Motor neuron (in vitro differentiated cells): ENCODE data around the gene UNC5A. TPM values are rescaled to one million over a fixed set of nuclear protein-coding genes. Genes with fewer than 3 reads are reported as not detected.

Experiments
- ATAC-seq, 8 experiments: fragments of 200-7000 bp; cut with Tn5 transposase; replicated peaks in 6 of 8; 2 replicates each; pipeline ENCODE4 v1.8.0; 2021; ENCODE audit warnings: mild to moderate bottlenecking in 8 of 8, moderate library complexity in 8 of 8
- H3K27ac ChIP-seq, 2 donors: fragments of 250-450 bp; sonication (Bioruptor Pico); 2 replicates each; pipeline ENCODE4 v1.9.0; 2021; ENCODE audit warnings: antibody characterized with exemption in 2 of 2, mild to moderate bottlenecking in 2 of 2, moderate library complexity in 1 of 2
- H3K4me1 ChIP-seq, 2 donors: fragments of 250-450 bp; sonication (Bioruptor Pico); replicated peaks in 1 of 2; 2 replicates each; pipeline ENCODE4 v1.6.1; 2021; ENCODE audit warnings: antibody characterized with exemption in 2 of 2, mild to moderate bottlenecking in 2 of 2, moderate library complexity in 1 of 2
- H3K4me3 ChIP-seq, 5 donors: fragments of 250-450 bp; sonication (Bioruptor Pico); 2 replicates each; pipeline ENCODE4 v1.9.0; 2021; ENCODE audit warnings: antibody characterized with exemption in 5 of 5, mild to moderate bottlenecking in 5 of 5, moderate library complexity in 4 of 5
- WGBS, 10 experiments: fragments of 450-650 bp; shearing (Covaris generic); methylation state at CpG; one replicate each; pipeline ENCODE4 v1.0.0; 2022; 5-methylcytosine and 5-hydroxymethylcytosine counted together
- in situ Hi-C, 9 experiments: fragments of 400-800 bp; cut with MboI; loops; one replicate each; pipeline ENCODE4 v1.15.0; 2021; ENCODE audit warnings: low sequenced_read_pairs in 9 of 9, low pct_unique_long_range_greater_than_20kb in 2 of 9; ENCODE audit not compliant: unreplicated experiment in 9 of 9
- total RNA-seq, 8 experiments: library from RNA; unstranded; fragments of 300-600 nt; gene quantifications; 2 replicates each; pipeline versions ENCODE4 v1.2.3 to v1.2.4, GENCODE V29; 2022

The UNC5A gene
- total RNA-seq, 8 experiments from 2014 or later, result 0.22 to 4.4 (median 0.92) TPM

DNA sequence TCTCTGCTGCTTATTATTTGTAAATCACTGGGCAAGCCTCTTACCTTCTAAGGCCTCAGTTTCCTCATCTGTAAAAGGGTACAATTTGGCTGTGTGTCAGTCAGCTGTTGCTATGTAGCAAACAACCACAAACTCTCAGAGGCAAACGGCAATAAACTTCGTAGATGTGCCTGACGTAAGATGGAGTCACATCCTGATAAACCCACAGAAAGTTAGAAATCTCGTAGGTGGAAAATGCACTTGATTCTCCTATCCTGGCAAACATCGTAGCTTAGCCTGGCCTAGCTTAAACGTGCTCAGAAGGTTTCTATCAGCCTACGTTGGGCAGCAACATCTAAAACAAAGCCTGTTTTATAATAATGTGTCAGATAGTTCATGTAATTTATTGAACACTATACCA, 35.0 kb upstream of the UNC5A start:
- in situ Hi-C loops, result no loop called here
- no peak overlapping the region for H3K4me3 ChIP-seq
- H3K4me1 ChIP-seq, result no peaks in the 10 kb centered on the region
- no peak overlapping the region for H3K27ac ChIP-seq
- no peak for ATAC-seq
- 0 to 100% (median 78%) methylated on average over 1 to 6 of the region's 7 CpGs; no CpG with 5 or more reads in 2 of the 10 experiments for WGBS, 10 experiments

DNA sequence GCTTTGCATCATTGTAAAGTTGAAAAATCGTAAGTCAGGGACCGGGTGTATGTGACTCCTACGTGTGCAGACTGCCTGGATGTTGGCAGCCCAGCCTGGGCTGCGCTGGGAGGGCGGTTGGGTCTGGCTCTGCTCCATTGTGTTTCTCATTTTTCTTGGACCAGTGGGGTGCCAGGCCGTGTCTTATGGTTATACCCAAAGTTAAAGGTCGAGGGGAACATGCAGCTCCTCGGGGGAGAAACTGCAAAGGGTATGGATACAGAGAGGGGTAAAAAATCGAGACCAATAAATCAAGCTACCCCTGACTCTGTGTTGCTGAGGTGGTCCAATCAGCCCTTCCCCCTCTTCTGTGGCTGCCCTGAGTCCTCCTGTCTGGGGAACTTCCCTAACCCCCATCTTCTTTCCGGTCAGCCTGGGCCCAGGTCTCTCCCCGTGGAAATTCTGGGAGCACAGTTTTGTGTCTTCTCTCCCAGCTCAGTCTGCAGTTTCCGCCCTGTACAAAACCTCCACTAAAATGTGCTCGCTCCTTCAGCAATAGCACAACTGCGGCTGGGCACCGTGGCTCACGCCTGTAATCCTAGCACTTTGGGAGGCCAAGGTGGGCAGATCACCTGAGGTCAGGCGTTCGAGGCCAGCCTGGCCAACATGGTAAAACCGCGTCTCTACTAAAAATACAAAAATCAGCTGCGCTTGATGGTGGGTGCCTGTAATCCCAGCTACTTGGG, 34.1 kb upstream of the UNC5A start:
- WGBS, 10 experiments, result 20 to 61% (median 53%) methylated on average over 1 to 8 of the region's 21 CpGs; no CpG with 5 or more reads in 4 of the 10 experiments
- no peak for ATAC-seq
- Histone ChIP-seq H3K4me1 (peaks cover 0 to 8% of the 10 kb centered on the region in 2 donors), H3K27ac (no peak overlapping the region), H3K4me3 (no peak overlapping the region)
- in situ Hi-C loops, result no loop called here

DNA sequence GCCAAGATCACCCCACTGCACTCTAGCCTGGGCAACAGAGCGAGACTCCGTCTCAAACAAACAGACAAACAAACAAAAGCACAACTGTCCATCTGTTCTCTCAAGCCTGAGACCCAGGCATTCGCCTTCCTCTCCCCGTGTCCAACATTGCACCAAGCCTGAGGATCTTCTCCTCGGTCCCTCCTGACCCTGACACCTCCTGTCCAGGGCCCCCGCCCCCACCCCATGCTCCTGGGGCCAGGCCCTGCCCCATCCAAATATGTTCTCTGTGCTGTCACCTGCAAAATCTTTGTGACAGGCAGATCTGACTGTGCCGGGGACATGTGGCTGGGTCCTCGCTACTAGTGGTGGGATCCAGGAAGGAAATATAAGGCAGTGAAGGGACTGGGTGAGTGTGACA, 33.4 kb upstream of the UNC5A start:
- in situ Hi-C loops, result no loop called here
- no peak for ATAC-seq
- H3K27ac ChIP-seq, result no peak overlapping the region
- 37 to 74% methylated on average over 2 of the region's 8 CpGs; no CpG with 5 or more reads in 8 of the 10 experiments for WGBS, 10 experiments
- peaks cover 0 to 12% of the 10 kb centered on the region in 2 donors for H3K4me1 ChIP-seq
- H3K4me3 ChIP-seq, result no peak overlapping the region

DNA sequence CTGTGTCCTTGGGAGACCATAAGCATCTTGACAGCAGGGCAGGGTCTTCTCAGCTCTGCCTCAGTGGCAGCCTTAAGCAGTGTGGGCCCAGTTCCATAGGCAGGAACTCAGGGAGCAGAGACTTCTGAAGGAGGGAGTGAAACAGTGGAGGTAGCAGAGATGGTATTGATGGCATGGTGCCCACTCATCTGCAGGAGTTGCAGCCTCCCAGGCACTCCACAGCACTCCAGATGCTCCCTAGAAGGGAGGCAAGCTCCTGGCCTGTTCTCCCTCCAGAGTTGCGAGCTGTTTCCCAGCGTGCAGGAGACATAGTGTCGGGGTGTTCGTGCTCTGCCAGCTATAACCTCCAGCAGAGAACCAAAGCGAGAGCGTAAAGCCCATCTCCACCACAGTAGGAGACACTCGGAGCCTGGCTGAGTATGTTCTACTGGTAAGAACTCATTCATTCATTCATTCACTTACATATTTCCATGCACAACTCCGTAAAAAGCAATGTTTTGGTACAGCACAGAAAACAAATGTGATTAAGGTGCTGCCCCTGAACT, 31.4 kb upstream of the UNC5A start:
- in situ Hi-C loops, result no loop called here
- Histone ChIP-seq H3K27ac (no peak overlapping the region), H3K4me3 (no peak overlapping the region), H3K4me1 (peaks cover 0 to 12% of the 10 kb centered on the region in 2 donors)
- 40 to 100% (median 83%) methylated on average over 1 to 6 of the region's 8 CpGs; no CpG with 5 or more reads in 3 of the 10 experiments for WGBS, 10 experiments
- ATAC-seq, result no peak

DNA sequence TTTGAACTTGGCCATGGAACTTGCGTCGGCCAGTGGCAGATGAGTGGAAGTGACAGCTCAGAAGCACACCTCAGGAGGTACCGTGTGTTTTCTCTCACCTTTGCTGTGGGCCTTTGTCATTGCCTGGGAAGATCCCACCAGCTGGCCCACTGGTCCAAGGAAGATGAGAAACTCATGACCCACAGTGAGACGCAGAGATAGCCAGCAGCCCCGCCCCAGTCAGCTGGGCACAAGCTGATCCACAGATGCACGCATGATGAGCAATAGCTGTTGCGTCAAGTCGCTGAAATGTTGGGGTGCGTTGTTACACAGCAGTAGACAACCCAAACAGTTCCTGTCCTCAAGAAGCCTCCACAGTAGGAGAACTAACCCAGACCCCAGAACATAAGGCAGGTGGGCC, 30.8 kb upstream of the UNC5A start:
- H3K4me1 ChIP-seq, result peaks cover 0 to 12% of the 10 kb centered on the region in 2 donors
- H3K27ac ChIP-seq, result no peak overlapping the region
- in situ Hi-C loops, result no loop called here
- 0 to 96% (median 81%) methylated on average over 1 to 9 of the region's 9 CpGs; no CpG with 5 or more reads in 4 of the 10 experiments for WGBS, 10 experiments
- no peak for ATAC-seq
- H3K4me3 ChIP-seq, result no peak overlapping the region

DNA sequence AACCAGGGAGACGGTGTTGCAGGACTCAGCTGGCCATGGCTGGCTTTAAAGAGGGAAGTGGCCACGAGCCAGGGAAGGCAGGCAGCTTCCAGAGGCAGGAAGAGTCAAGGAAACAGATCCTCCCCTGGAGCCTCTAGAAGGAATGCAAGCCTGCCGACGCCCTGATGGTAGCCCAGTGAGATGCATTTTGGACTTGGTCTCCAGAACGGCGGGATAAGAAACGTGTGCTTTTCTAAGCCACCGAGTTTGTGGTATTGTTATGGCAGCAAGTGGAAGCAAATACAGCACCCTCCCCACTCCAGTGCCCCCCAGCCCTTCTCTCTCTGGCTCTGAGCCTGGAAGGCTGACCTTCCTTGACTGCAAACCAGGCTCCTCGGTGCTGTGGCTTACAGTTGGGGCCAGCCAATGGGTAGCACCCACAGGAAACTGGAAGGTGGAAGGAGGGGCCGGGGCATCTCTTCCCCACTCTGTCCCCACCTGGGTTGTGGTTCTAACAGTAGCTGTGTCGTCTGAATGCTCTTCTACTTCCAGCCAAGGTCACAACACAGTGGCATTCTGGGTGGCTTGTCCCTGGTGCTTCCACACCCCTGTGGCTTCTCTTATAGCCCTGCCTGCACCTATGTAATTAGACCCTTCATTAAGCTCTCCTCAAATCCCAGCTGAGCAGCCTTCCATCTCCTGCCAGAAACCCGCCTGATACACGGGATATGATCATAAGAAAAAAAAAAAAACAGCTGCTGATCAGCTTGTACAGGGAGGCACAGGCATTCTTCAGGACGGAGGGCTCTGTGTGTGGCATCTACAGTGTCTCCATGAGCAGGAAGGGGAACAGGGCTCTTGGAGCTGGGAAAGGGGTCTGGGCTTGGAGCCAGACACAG, 29.9 kb upstream of the UNC5A start:
- ATAC-seq, result peak in 6 of 8 experiments; percentile 41 to 78 (median 58)
- WGBS, 10 experiments, result 0 to 80% (median 47%) methylated on average over 1 to 12 of the region's 14 CpGs; no CpG with 5 or more reads in 2 of the 10 experiments
- in situ Hi-C loops, result no loop called here
- peaks cover 0 to 12% of the 10 kb centered on the region in 2 donors for H3K4me1 ChIP-seq
- no peak overlapping the region for H3K27ac ChIP-seq
- no peak overlapping the region for H3K4me3 ChIP-seq

DNA sequence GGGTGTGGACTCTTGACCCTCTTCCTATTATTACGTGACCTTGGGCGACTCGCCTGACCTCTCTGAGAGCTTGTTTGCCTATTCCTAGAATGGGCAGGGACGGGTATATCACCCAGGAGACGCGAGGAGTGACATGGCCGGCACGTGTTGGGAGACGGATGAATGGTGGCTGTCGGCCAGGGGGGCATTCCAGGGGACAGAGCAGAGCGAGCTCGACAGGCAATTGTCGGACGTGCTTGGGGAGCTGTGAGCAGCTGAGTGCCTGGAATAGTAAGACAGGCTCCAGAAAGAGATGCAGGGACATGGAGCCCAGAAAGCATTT, 29.3 kb upstream of the UNC5A start:
- ATAC-seq, result peak in 5 of 8 experiments; percentile 62 to 94 (median 80)
- in situ Hi-C loops, result no loop called here
- 0 to 73% (median 39%) methylated on average over 1 to 14 of the region's 14 CpGs; no CpG with 5 or more reads in 4 of the 10 experiments for WGBS, 10 experiments
- Histone ChIP-seq H3K4me1 (peaks cover 0 to 12% of the 10 kb centered on the region in 2 donors), H3K4me3 (no peak overlapping the region), H3K27ac (no peak overlapping the region)

DNA sequence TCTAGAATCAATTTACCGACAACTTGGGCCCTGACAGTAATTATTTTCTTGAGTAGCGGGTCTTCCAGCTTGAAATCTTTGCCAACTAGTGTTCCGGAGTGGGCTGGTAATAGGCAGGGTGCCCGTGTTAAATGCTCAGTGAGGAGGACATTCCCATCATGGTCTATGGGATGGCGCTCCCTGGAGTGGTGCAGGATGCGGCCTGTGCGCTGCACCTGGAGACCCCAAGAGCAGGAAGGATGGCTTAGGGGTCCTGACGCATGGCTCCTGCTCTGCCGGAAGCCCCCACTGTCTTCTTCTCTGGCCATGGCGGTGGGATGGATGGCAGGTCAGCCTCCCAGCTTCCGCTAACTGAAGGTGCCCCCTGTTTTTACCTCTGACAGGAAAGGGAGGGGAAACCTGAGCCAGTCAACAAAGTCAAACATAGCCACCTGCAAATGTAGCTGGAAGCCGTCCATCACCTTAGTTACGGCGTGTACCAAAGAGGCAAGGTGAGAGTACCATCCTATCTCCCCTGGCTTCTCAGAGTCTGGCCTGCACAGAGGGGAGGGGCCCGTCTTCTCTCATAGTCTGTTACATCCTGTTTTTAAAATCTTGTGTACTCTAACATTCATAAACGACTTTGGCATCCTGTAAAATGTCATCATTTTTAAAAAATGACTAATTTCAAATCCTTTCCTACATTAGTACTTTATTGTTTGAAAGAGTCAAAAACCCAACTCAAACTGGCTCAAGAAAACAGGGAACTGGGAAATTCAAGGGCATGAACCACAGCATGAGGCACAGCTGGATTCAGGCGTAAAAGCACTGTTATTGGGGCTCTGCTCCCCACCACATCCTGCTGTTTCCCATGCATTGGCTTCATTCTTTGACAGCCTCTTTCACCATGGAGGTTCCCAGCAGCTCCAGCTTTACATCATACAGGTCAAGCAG, 28.5 kb upstream of the UNC5A start:
- ATAC-seq, result no peak
- WGBS, 10 experiments, result 49 to 87% (median 67%) methylated on average over 1 to 11 of the region's 17 CpGs; no CpG with 5 or more reads in 1 of the 10 experiments
- H3K27ac ChIP-seq, result no peak overlapping the region
- in situ Hi-C loops, result no loop called here
- H3K4me3 ChIP-seq, result no peak overlapping the region
- H3K4me1 ChIP-seq, result peaks cover 0 to 12% of the 10 kb centered on the region in 2 donors

DNA sequence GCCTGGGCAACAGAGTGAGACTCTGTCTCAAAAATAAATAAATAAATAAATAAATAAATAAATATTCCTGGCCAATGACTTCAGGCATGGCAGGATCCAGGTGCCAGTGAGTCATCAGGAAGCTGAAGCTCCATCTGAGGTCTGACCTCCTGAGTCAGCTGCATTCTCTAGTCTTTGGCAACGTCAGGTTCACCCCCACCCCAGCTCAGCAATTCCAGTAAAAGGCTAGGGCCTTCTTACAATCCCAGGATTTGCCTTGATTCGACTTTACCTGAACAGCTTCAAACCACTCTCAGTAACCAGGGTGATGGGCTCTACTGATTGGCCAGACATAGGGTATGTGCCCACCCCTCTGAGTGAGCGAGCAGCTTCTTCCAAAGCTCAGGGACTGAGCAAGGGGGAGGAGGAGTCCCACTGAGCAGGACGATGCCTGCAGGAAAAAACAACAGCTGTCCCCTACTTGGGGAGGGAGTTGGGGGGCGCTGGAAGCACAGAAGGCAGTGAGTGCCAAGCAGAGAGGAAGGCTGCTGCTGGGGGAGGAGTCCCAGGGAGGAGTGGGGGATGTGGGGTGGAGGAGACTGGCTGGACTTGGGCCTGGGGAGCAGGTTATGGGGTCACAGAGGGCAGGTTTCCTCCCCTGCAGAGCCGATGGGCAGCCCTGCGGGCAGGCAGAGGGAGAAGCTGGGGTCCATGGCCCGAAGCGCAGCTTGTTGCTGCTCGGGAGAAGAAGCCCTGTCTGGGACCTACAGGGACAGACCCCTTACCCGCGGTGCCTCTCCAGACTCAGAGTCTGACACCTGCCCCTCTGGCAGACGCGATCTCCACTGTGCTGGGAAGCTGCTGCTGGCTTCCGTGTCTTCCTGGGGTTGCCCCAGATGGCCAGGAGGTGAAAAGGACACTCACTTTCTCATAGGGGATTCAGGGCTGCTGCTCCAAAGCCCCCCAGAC, 25.9 kb upstream of the UNC5A start:
- 0 to 50% (median 17%) methylated on average over 1 to 4 of the region's 15 CpGs; no CpG with 5 or more reads in 5 of the 10 experiments for WGBS, 10 experiments
- no peak overlapping the region for H3K4me3 ChIP-seq
- no peak overlapping the region for H3K27ac ChIP-seq
- peak in 3 of 8 experiments; percentile 39 to 77 (median 62) for ATAC-seq
- peaks cover 4 to 12% of the 10 kb centered on the region in 2 donors for H3K4me1 ChIP-seq
- in situ Hi-C loops, result no loop called here

DNA sequence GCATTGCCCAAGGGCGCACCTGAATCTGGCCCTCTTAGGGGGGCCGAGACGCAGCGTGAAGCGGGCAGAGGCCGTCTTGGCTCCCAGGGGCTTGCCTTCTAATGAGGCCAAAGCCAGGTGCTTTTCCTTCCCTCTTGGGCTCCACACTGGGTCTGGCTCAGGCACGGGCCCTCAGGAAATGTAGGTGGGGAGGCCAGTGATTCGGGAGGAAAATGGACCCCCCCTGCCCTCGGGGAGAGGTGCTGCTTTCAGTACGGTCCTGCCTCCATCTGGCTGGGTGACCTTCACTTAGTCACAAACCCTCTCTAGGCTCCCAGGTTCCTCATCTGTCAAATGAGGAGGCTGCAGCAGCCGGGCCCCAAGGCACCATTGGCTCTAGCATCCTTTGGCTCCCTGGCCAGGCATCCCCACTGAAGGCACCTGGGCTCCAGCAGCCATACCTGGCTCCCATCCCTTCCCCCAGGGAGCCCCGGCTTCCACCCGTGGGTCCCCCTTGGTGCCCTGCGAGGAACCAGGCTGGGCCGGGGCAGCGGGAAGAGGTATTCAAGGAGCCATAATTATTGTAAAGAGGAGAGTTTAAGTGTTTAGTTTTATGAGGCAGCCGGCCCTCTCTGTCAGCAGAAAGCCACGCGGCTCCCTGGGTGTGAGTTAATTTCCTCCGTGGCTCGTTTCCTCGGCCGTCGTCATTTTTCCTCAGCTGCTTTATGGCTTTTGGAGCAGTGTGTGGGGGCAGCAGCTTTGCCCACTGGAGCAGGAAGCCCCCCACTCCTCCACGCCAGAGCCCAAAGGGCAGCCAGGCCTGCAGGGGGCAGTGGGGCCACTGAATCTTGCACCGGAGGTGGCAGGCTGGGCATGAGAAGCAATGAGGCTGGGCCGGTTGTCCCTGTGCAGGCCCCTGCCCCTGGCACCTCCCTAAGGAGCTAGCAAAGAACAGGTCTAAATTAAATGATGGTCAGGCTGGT, 24.9 kb upstream of the UNC5A start:
- ATAC-seq, result no peak
- H3K4me1 ChIP-seq, result peaks cover 4 to 12% of the 10 kb centered on the region in 2 donors
- in situ Hi-C loops, result no loop called here
- 0 to 80% (median 66%) methylated on average over 1 to 11 of the region's 27 CpGs; no CpG with 5 or more reads in 6 of the 10 experiments for WGBS, 10 experiments
- H3K4me3 ChIP-seq, result no peak overlapping the region
- H3K27ac ChIP-seq, result no peak overlapping the region

DNA sequence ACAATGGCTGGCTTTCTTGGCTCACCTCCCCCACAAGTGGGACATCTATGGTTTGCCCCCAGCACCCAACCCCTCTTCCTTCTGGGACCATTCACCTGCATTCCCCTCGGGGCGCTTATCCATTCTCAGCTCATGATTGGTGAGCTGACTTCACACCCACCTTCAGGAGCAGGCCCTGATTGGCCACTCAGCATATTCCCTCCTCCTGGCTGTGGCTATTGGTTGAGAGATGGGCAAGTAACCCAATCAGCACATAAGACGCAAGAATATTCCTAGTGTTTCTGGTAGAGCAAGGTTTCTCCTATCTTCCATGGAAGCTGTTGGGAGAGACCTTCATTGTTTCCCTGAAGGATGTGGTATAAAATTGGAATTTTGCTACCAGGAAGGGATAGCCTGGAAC, 22.7 kb upstream of the UNC5A start:
- WGBS, 10 experiments, result 67 to 71% (median 68%) methylated on average over 1 to 3 of the region's 3 CpGs; no CpG with 5 or more reads in 6 of the 10 experiments
- ATAC-seq, result peak in 1 of 8 experiments; percentile 32
- in situ Hi-C loops, result no loop called here

More for the DNA sequence above, 22.7 kb upstream of the UNC5A start:
- Histone ChIP-seq H3K27ac (no peak overlapping the region), H3K4me3 (no peak overlapping the region), H3K4me1 (peaks cover 0 to 4% of the 10 kb centered on the region in 2 donors)
